Breast epithelium (tissue), 4 donors: Measurements from ENCODE around the gene KMT2A. TPM values are rescaled to one million over a fixed set of nuclear protein-coding genes. Genes with fewer than 3 reads are reported as not detected.
"Not testable (repeated sequence)": the region's sequence is repeated elsewhere in the genome, so short reads cannot be mapped to it uniquely, and the experiment has no call there.

Experiments used
- DNase-seq, 2 donors: peaks; one replicate each; pipeline ENCODE4 v3.0.0-alpha.2; 2019; ENCODE audit warnings: low spot score in 2 of 2
- H3K27ac ChIP-seq, 2 donors: fragments of 200-600 bp; sonication (generic) in 1 of 2; one replicate each; pipeline ENCODE4 v1.5.1; 2016 to 2019; ENCODE audit warnings: mild to moderate bottlenecking in 1 of 2
- H3K27me3 ChIP-seq, 2 donors: fragments of 200-600 bp; sonication (generic) in 1 of 2; one replicate each; pipeline versions ENCODE4 v1.5.1 to v1.6.0; 2017 to 2019; ENCODE audit warnings: control low read depth in 1 of 2, mild to moderate bottlenecking in 1 of 2
- H3K36me3 ChIP-seq: fragments of 200-600 bp; one replicate; pipeline ENCODE4 v1.5.1; 2019
- H3K4me1 ChIP-seq, 2 donors: fragments of 200-600 bp; sonication (generic); one replicate each; pipeline ENCODE4 v1.5.1; 2016 to 2019; ENCODE audit warnings: control low read depth in 1 of 2
- H3K4me3 ChIP-seq, 3 donors: fragments of 200-600 bp; sonication (generic); 1 replicate in 2 of 3; 2 replicates in 1 of 3; pipeline ENCODE4 v1.5.1; 2016 to 2019; ENCODE audit warnings: mild to moderate bottlenecking in 3 of 3, moderate library complexity in 2 of 3
- H3K9me3 ChIP-seq, 2 donors: fragments of 200-600 bp; sonication (generic) in 1 of 2; one replicate each; pipeline ENCODE4 v1.5.1; 2016 to 2019; ENCODE audit warnings: control low read depth in 1 of 2
- CTCF ChIP-seq, 3 donors: fragments of 450-650 bp; IDR thresholded peaks; one replicate each; pipeline ENCODE4 v1.5.1; 2016 to 2017; ENCODE audit warnings: antibody characterized with exemption in 3 of 3, mild to moderate bottlenecking in 3 of 3, moderate library complexity in 3 of 3
- POLR2A ChIP-seq: fragments of 450-650 bp; IDR thresholded peaks from one replicate; pipeline ENCODE4 v1.6.1; 2016; ENCODE audit warnings: antibody characterized with exemption, mild to moderate bottlenecking, moderate library complexity
- POLR2AphosphoS5 ChIP-seq, 3 donors: sonication (generic); formaldehyde crosslinking; IDR thresholded peaks; one replicate each; pipeline ENCODE4 v1.6.1; 2017; ENCODE audit warnings: antibody characterized with exemption in 3 of 3
- intact Hi-C: fragments of 100-400 bp; cut with DNase I; formaldehyde crosslinking; loops from one replicate; pipeline ENCODE4 v1.15.1; 2023; ENCODE audit warnings: low total_unique reads
- total RNA-seq, 3 donors: library from RNA; depleted of rRNA; stranded (reverse); fragments of >200 nt; gene quantifications; one replicate each; pipeline ENCODE4 v1.1.0, GENCODE V29; 2016

The KMT2A gene
- total RNA-seq, 3 donors from 2014 or later: 67.4 to 100.0 (median 79.6) TPM

- DNase-seq: peak in 1 of 2 donors; percentile 66
- intact Hi-C loops: no loop called here
- Histone ChIP-seq H3K27me3 (no peaks in the 10 kb centered on the region), H3K9me3 (no peaks in the 10 kb centered on the region), H3K4me3 (peak overlapping the region; percentile 54 to 77 (median 66)), H3K4me1 (no peaks in the 10 kb centered on the region), H3K36me3 (no peaks in the 10 kb centered on the region), H3K27ac (peak overlapping the region; percentile 92 to 94)
- TF ChIP-seq CTCF (IDR thresholded peaks at IDR 0.05) (no peak), POLR2A (no peak), POLR2AphosphoS5 (IDR thresholded peaks at IDR 0.05) (peak in 1 of 3 donors; percentile 17)
These were observed 128.8 kb downstream of the KMT2A start for GRCh38 chr11:118565051-118565450.

- Histone ChIP-seq H3K9me3 (no peaks in the 10 kb centered on the region), H3K27me3 (no peaks in the 10 kb centered on the region), H3K4me3 (no peak overlapping the region), H3K27ac (no peak overlapping the region), H3K36me3 (no peaks in the 10 kb centered on the region), H3K4me1 (peaks cover 5 to 15% of the 10 kb centered on the region in 2 donors)
- DNase-seq: no peak
- TF ChIP-seq POLR2AphosphoS5 (IDR thresholded peaks at IDR 0.05) (no peak), POLR2A (no peak), CTCF (IDR thresholded peaks at IDR 0.05) (no peak)
- intact Hi-C loops: loop anchor here (10.0 kb wide), 1 partner anchor 1025 kb away; no protein-coding TSS in a partner anchor
These were observed 133.4 kb downstream of the KMT2A start for GRCh38 chr11:118569670-118570069.

GRCh38 chr11:118570787-118571186 is 134.5 kb downstream of the KMT2A start:
- no peaks in the 10 kb centered on the region for H3K9me3 ChIP-seq
- H3K27ac ChIP-seq: no peak overlapping the region
- intact Hi-C loops: loop anchor here (10.0 kb wide), 1 partner anchor 1026 kb away; no protein-coding TSS in a partner anchor
- H3K36me3 ChIP-seq: no peaks in the 10 kb centered on the region
- DNase-seq: no peak
- no peak for TF ChIP-seq POLR2AphosphoS5 (IDR thresholded peaks at IDR 0.05)
- TF ChIP-seq CTCF (IDR thresholded peaks at IDR 0.05): no peak
- no peak for TF ChIP-seq POLR2A
- peaks cover 5 to 22% of the 10 kb centered on the region in 2 donors for H3K4me1 ChIP-seq
- H3K4me3 ChIP-seq: no peak overlapping the region
- H3K27me3 ChIP-seq: no peaks in the 10 kb centered on the region

DNA sequence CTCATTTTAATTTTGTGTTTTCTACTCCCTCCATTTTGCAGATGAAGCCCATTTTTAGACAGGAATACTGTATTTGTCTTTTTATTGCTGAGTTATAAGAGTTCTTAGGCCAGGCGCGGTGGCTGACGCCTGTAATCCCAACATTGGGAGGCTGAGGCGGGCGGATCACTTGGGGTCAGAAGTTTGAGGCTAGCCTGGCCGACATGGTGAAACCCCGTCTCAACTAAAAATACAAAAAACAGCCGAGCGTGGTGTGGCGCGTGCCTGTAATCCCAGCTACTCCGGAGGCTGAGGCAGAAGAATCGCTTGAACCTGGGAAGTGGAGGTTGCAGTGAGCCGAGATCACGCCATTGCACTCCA is 135.4 kb downstream of the KMT2A start:
- H3K4me3 ChIP-seq: peak overlapping the region; percentile 98 to 100 (median 99)
- not testable (repeated sequence) for H3K27me3 ChIP-seq, H3K36me3 ChIP-seq, DNase-seq, H3K9me3 ChIP-seq
- H3K27ac ChIP-seq: peak overlapping the region; percentile 99
- intact Hi-C loops: loop anchor here (10.0 kb wide), 1 partner anchor 1027 kb away; no protein-coding TSS in a partner anchor
- peaks cover 5 to 22% of the 10 kb centered on the region in 2 donors for H3K4me1 ChIP-seq

DNA sequence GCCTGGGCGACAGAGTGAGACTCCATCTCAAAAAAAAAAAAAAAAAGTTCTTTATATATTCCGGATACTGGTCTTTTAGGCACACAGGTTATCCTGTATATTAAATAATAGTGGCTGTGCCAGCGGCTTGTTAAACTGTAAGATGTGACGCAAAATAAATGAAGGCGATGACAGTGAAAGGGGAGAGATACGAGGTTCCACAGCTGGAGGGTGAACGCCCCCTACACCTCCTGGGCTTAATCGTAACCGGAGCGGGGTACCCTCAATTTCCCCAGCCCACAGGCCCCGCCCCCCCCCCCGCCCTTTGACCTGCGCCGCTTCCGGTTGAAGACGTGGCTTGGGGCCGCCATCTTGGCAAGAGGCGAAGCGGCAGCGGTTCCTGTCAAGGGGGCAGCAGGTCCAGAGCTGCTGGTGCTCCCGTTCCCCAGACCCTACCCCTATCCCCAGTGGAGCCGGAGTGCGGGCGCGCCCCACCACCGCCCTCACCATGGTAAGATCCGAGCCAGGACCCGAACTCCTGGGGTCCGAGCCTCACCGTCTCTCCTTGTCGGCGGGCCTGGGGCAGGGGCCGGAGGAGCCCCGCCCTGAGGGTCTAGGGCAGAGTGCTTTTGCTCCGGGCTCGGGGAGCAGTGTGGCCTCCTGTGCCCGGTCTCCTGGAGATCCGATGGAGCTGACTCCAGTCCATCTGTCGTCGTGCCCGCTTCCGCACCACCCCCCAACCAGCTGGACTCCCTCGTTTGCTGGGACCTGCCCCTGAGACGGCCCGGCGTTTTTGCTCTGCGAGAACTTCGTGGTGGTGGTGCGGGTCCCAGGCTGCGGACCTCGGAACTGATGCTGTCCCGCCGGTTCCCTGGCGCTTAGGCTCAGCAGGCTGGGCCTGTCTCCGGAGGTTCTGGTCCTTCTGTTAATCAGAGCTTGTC is 136.0 kb downstream of the KMT2A start, which contains the start of gene ARCN1:
TSS of gene ARCN1 (plus strand) at position 349 of the 920 bp plus-strand sequence. CDS start at position 488, 139 bp downstream.
- intact Hi-C loops: loop anchor here (10.0 kb wide), 1 partner anchor 1028 kb away; no protein-coding TSS in a partner anchor
- peaks cover 5 to 25% of the 10 kb centered on the region in 2 donors for H3K4me1 ChIP-seq
- no peaks in the 10 kb centered on the region for H3K9me3 ChIP-seq
- peak within 1 kb of the TSS; percentile 99 for H3K27ac ChIP-seq
- no peaks in the 10 kb centered on the region for H3K36me3 ChIP-seq
- H3K27me3 ChIP-seq: no peaks in the 10 kb centered on the region
- DNase-seq: peak; percentile 71 to 74
- TF ChIP-seq POLR2AphosphoS5 (IDR thresholded peaks at IDR 0.05): peak; percentile 54 to 89 (median 71)
- no peak for TF ChIP-seq POLR2A
- no peak for TF ChIP-seq CTCF (IDR thresholded peaks at IDR 0.05)
- peak within 1 kb of the TSS; percentile 98 to 100 (median 99) for H3K4me3 ChIP-seq
